ENCODE measurements around the gene SCD5.

The SCD5 gene

GRCh38 chr4:82798168-82799005 lies at the start of gene SCD5:
Gene SCD5 (minus strand): TSS chr4:82798796. CDS start chr4:82798537, 259 bp downstream.
- Histone ChIP-seq H3F3A (ENCODE audit: insufficient read depth, low read length) (no peaks in the 10 kb centered on the region), H3K27ac (ENCODE audit: low read depth, low read length, poor library complexity, severe bottlenecking) (no peak within 1 kb of the TSS), H4K20me1 (ENCODE audit: insufficient read depth, low read length) (no peaks in the 10 kb centered on the region), H3K9ac (ENCODE audit: low read length) (no peak within 1 kb of the TSS; the same call in 1 of the 2 replicates), H3K4me1 (ENCODE audit: insufficient read depth, low read length, severe bottlenecking) (peaks cover 16% of the 10 kb centered on the region), H3K9me3 (ENCODE audit: low read length) (no peaks in the 10 kb centered on the region), H3K27me3 (ENCODE audit: insufficient read depth, low read length) (peaks cover 10% of the 10 kb centered on the region; the same call in 1 of the 2 replicates), H3K79me2 (ENCODE audit: insufficient read depth, low read length) (no peaks in the 10 kb centered on the region), H3K9me2 (ENCODE audit: low read depth, low read length) (no peaks in the 10 kb centered on the region), H3K4me2 (ENCODE audit: low read length) (peak within 1 kb of the TSS; percentile 63), H3K4me3 (ENCODE audit: low read depth, low read length, poor library complexity, severe bottlenecking) (peak within 1 kb of the TSS; percentile 55), H3K36me3 (ENCODE audit: insufficient read depth, low read length) (no peaks in the 10 kb centered on the region), H2AFZ (ENCODE audit: low read length) (no peak within 1 kb of the TSS)
- TF ChIP-seq EZH2 (IDR thresholded peaks at IDR 0.05; ENCODE audit: borderline replicate concordance, low read length) = no peak
- no peak for TF ChIP-seq CTCF (IDR thresholded peaks at IDR 0.05; ENCODE audit: low read length)

GRCh38 chr4:82842593-82842992 lies 44.0 kb upstream of the SCD5 start:
- peaks cover 71% of the 10 kb centered on the region for H3K36me3 ChIP-seq (ENCODE audit: insufficient read depth, low read length)
- no peak for TF ChIP-seq CTCF (IDR thresholded peaks at IDR 0.05; ENCODE audit: low read length)
- TF ChIP-seq EZH2 (IDR thresholded peaks at IDR 0.05; ENCODE audit: borderline replicate concordance, low read length) = no peak

GRCh38 chr4:82839624-82840023 lies 41.0 kb upstream of the SCD5 start:
- Histone ChIP-seq H3K36me3 (ENCODE audit: insufficient read depth, low read length) (peaks cover 67% of the 10 kb centered on the region), H3K4me3 (ENCODE audit: low read depth, low read length, poor library complexity, severe bottlenecking) (no peak overlapping the region), H3K9me3 (ENCODE audit: low read length) (no peaks in the 10 kb centered on the region), H4K20me1 (ENCODE audit: insufficient read depth, low read length) (no peaks in the 10 kb centered on the region), H3K4me1 (ENCODE audit: insufficient read depth, low read length, severe bottlenecking) (no peaks in the 10 kb centered on the region), H3K27me3 (ENCODE audit: insufficient read depth, low read length) (no peaks in the 10 kb centered on the region), H3K9me2 (ENCODE audit: low read depth, low read length) (no peaks in the 10 kb centered on the region), H3K27ac (ENCODE audit: low read depth, low read length, poor library complexity, severe bottlenecking) (no peak overlapping the region), H3K79me2 (ENCODE audit: insufficient read depth, low read length) (no peaks in the 10 kb centered on the region), H3K4me2 (ENCODE audit: low read length) (no peak overlapping the region), H2AFZ (ENCODE audit: low read length) (no peak overlapping the region), H3K9ac (ENCODE audit: low read length) (no peak overlapping the region), H3F3A (ENCODE audit: insufficient read depth, low read length) (no peaks in the 10 kb centered on the region)
- TF ChIP-seq EZH2 (IDR thresholded peaks at IDR 0.05; ENCODE audit: borderline replicate concordance, low read length) (no peak), CTCF (IDR thresholded peaks at IDR 0.05; ENCODE audit: low read length) (no peak)

More at GRCh38 chr4:82842593-82842992, 44.0 kb upstream of the SCD5 start:
- H3K9ac ChIP-seq (ENCODE audit: low read length) = no peak overlapping the region
- no peak overlapping the region for H3K27ac ChIP-seq (ENCODE audit: low read depth, low read length, poor library complexity, severe bottlenecking)
- no peaks in the 10 kb centered on the region for H3F3A ChIP-seq (ENCODE audit: insufficient read depth, low read length)
- no peak overlapping the region for H3K4me2 ChIP-seq (ENCODE audit: low read length)
- no peaks in the 10 kb centered on the region for H3K9me2 ChIP-seq (ENCODE audit: low read depth, low read length)
- H3K79me2 ChIP-seq (ENCODE audit: insufficient read depth, low read length) = no peaks in the 10 kb centered on the region
- no peak overlapping the region for H3K4me3 ChIP-seq (ENCODE audit: low read depth, low read length, poor library complexity, severe bottlenecking)
- no peaks in the 10 kb centered on the region for H3K9me3 ChIP-seq (ENCODE audit: low read length)
- no peak overlapping the region for H2AFZ ChIP-seq (ENCODE audit: low read length)
- no peaks in the 10 kb centered on the region for H4K20me1 ChIP-seq (ENCODE audit: insufficient read depth, low read length)
- H3K4me1 ChIP-seq (ENCODE audit: insufficient read depth, low read length, severe bottlenecking) = no peaks in the 10 kb centered on the region
- no peaks in the 10 kb centered on the region for H3K27me3 ChIP-seq (ENCODE audit: insufficient read depth, low read length)
